Epithelial cell of esophagus (primary cell): ENCODE measurements around the gene UBALD1.

Source experiments
- DNase-seq: peaks from one replicate; pipeline ENCODE4 v3.0.0; 2010; ENCODE audit warnings: low read depth
- H3K4me3 ChIP-seq: 2 replicates; pipeline ENCODE4 v1.5.1; 2011; ENCODE audit warnings: mild to moderate bottlenecking, low read length, control low read depth
- CTCF ChIP-seq: IDR thresholded peaks from 2 replicates; pipeline ENCODE4 v1.5.1; 2011; ENCODE audit warnings: low read depth, mild to moderate bottlenecking, low read length, control low read depth, inconsistent platforms; ENCODE audit not compliant: insufficient read depth; ENCODE audit errors: missing control alignments

The UBALD1 gene

GRCh38 chr16:4561596-4561995 is 53.1 kb downstream of the UBALD1 start:
- no peak for TF ChIP-seq CTCF
- no peak overlapping the region for H3K4me3 ChIP-seq
- DNase-seq: no peak
